Suppressor macrophage treated with lipopolysaccharide for 1 hour (primary cell): ENCODE measurements around the gene RPUSD4.

ENCODE experiments used
- DNase-seq, 3 donors: peaks; one replicate each; pipeline ENCODE4 v3.0.0-alpha.2; 2020 to 2022

The RPUSD4 gene

DNA sequence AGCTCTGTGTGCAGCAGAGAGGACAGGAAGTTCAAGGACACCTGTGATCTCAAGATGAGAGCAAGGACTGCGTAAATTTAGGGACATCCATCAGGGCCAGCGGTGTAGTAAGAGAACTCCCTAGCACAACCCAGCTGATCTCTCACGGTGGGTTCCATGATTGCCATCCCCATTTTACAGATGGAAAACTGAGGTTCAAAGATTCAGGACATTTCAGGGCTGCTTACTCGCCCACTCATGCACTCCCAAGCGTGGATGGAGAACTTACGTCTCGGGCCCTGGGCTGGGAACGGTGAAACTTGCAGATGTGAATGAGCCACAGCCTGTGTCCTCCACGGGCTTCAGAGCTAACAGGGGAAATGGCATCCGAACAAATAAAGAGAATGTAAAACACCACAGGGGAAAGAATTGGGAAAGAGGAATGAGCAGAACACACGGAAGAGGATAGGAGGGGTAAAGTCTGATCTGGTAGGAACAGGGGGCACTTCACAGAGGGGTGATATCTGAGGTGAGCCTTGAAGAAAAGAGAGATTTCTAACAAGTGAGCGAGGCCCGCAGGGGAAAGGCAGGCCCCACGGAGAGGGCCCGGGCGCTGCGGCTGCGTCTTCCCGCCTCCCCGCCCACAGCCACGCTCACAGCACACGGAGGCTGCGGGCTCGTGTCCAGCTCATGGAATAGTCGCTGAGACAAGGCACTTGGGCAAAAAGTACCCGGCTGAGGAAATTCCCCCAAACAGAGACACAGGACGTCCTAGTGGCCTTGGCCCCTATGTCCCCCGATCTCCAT is 55.9 kb downstream of the RPUSD4 start:
- no peak for DNase-seq

DNA sequence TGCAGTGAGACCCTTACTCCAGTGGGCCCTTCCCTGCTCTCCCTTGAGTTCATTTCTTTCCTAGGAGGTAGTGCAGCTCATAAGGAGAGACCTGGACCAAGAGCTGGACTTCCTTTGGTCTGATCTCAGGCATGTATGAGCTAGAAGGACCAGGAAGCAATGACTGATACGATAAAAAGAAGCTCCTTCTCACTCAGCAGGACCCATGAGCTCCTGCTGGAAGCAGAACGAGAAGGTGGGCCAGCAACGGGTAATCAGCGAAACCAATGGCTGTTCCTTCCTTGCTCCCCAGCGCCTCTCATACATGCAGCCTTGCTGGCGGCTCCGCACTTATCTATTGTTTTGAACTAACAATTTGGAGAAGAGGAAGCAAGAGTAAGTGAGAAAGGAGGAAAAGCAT is 56.8 kb downstream of the RPUSD4 start:
- DNase-seq: no peak

DNA sequence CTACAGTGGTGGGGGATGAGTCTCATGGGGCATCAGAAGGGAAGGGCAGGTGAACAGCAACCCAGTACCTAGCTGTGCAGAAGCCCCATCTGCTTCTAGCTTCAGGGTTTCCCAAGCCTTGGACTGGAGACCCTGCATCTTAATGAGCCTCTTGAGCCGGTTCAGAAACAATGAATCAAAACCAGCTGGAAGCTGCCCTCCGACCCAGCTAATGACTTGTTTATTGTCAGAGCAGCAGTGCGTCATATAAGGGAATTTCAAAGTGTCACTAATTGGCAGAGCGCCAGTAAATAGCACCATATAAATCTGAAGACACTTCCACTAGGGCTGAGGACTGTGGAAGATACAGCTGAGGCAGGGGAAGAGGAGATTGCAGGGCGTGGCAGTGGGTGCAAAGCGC is 57.5 kb downstream of the RPUSD4 start:
- DNase-seq: no peak

DNA sequence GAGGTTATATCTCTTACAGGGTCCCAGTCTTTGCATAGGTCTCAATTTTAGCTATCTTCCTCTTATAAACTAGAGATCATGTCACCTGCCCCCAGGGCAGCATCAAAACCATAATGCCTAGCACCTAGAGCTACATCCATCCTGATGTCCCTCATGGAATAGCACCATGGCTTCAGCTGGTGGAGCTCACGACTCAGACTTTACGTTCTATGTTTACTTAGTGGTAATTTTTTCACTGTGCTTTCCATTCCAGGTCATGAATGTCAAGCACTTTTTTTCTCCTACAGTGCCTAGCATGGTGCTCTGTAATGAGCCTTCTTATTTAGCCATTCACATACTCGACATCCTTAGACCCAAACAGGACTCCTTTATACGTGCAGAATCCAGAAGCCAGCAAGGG is 58.4 kb downstream of the RPUSD4 start:
- DNase-seq: no peak

DNA sequence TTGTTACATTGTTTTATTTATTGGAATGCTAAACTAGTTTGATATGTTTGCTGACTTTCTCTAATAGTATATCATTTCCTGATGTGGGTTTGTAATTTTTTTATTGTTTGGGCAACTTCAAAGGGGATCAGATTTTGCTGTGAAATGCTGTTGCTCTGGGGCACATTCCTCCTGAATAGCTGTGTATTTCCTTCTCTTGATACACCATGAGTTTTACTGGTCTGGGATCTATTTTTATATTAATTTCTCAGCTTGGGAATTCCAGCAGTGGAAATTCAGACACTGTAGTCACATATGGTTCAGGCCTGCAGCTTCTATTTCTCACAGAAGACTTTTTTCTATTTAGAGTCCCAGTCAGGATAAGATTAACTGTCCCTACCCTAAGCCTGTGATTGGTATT is 58.9 kb downstream of the RPUSD4 start:
- DNase-seq: no peak

DNA sequence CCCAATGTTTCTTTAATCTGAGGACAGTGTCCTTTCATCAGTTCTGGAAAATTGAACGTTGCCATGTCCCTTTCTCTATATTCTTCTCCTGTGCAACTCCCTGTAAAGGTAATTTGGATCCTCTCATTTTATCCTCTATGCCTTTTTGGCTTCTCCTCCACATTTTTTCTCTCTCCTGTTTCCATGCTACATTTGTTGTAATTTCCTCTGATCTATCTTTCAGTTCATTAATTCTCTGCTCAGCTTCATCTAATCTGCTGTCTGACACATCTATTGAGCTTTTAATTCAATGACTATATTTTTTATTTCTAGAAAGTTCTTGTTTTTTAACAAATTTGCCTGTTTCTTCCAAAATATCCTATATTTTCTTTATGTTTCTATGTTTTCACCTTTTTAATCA is 59.3 kb downstream of the RPUSD4 start:
- no peak for DNase-seq
